Kidney (tissue), 14 donors: ENCODE results near the gene QSOX2. TPM values are rescaled to one million over a fixed set of nuclear protein-coding genes. Genes with fewer than 3 reads are reported as not detected.

Source experiments
- DNase-seq, 5 donors: peaks; one replicate each; pipeline ENCODE4 v3.0.0-alpha.2; 2013 to 2020
- FAIRE-seq: peaks from 2 replicates; lab custom pipeline; 2012; peaks lifted over from hg19 to GRCh38; lab: Jason Lieb, UNC
- H3K27ac ChIP-seq, 2 donors: one replicate each; pipeline ENCODE4 v1.7.0; 2013; ENCODE audit warnings: low read depth in 2 of 2, low read length in 2 of 2, inconsistent platforms in 1 of 2
- H3K27me3 ChIP-seq: one replicate; pipeline ENCODE4 v1.7.1; 2013; ENCODE audit warnings: low read length, inconsistent platforms; ENCODE audit not compliant: control insufficient read depth, insufficient read depth
- H3K36me3 ChIP-seq, 3 donors: one replicate each; pipeline versions ENCODE4 v1.7.0 to v1.7.1; 2013; ENCODE audit warnings: low read length in 3 of 3, control low read depth in 1 of 3, inconsistent platforms in 1 of 3; ENCODE audit not compliant: insufficient read depth in 3 of 3, control insufficient read depth in 2 of 3
- H3K4me1 ChIP-seq, 3 donors: one replicate each; pipeline versions ENCODE4 v1.7.0 to v1.7.1; 2013; ENCODE audit warnings: low read length in 3 of 3, inconsistent platforms in 1 of 3, low read depth in 1 of 3; ENCODE audit not compliant: control insufficient read depth in 2 of 3, insufficient read depth in 2 of 3
- H3K4me3 ChIP-seq, 3 donors: one replicate each; pipeline versions ENCODE4 v1.7.0 to v1.8.1; 2013; ENCODE audit warnings: low read length in 3 of 3, control low read depth in 1 of 3, inconsistent platforms in 1 of 3
- H3K9ac ChIP-seq, 3 donors: one replicate each; pipeline versions ENCODE4 v1.7.0 to v1.7.1; 2013; ENCODE audit warnings: low read length in 3 of 3, control low read depth in 1 of 3, inconsistent platforms in 1 of 3
- H3K9me3 ChIP-seq, 3 donors: one replicate each; pipeline versions ENCODE4 v1.7.0 to v1.7.1; 2013; ENCODE audit warnings: low read length in 3 of 3, control low read depth in 1 of 3, inconsistent platforms in 1 of 3; ENCODE audit not compliant: control insufficient read depth in 2 of 3, insufficient read depth in 1 of 3
- CTCF ChIP-seq: IDR thresholded peaks from 3 replicates; pipeline ENCODE4 v1.5.1; 2012; ENCODE audit warnings: mild to moderate bottlenecking, moderate library complexity, borderline replicate concordance; ENCODE audit not compliant: insufficient read depth; ENCODE audit errors: extremely low read depth
- intact Hi-C: fragments of 100-400 bp; cut with DNase I; formaldehyde crosslinking; loops from one replicate; pipeline ENCODE4 v1.11.1; 2022
- polyA plus RNA-seq: library from polyadenylated mRNA; stranded (reverse); fragments of 350-450 nt; fragmentation: Illumina TruSeq; extraction: RNeasy Lipid Tissue Mini Kit (QIAGEN cat#74804); gene quantifications from one replicate; pipeline ENCODE4 v1.2.3, GENCODE V29; 2014; ENCODE audit warnings: low read depth, low replicate concordance; ENCODE audit not compliant: insufficient read depth
- total RNA-seq: library from RNA; stranded (reverse); fragmentation: NEBNext Ultra II Directional; extraction: Animal tissue kit (Norgen Biotek cat#: 25700); gene quantifications from one replicate; pipeline ENCODE4 v1.2.1, GENCODE V29; 2021
- donor health status: control.
- donor health status: control.
- donor health status: control.
- donor health status: control.
- donor health status: control.
- donor health status: DM: yes; HTN: yes; CAD: no.
- donor health status: Normal renal cell carcinoma (clear cell type).

The QSOX2 gene
- total and polyA plus RNA-seq, 2 donors from 2014 or later = 4.0 to 10.1 TPM

GRCh38 chr9:136204145-136204805, 41.3 kb downstream of the QSOX2 start:
- DNase-seq (no peak), FAIRE-seq (no peak)
- H3K9ac ChIP-seq = no peak overlapping the region
- H3K9me3 ChIP-seq = no peaks in the 10 kb centered on the region
- no peaks in the 10 kb centered on the region for H3K4me1 ChIP-seq
- H3K4me3 ChIP-seq = no peak overlapping the region
- H3K36me3 ChIP-seq = no peaks in the 10 kb centered on the region
- H3K27me3 ChIP-seq = peaks cover 27% of the 10 kb centered on the region
- intact Hi-C loops = no loop called here
- no peak for TF ChIP-seq CTCF
- H3K27ac ChIP-seq = no peak overlapping the region

- intact Hi-C loops = no loop called here
- H3K9me3 ChIP-seq = no peaks in the 10 kb centered on the region
- no peak for TF ChIP-seq CTCF
- H3K36me3 ChIP-seq = no peaks in the 10 kb centered on the region
- FAIRE-seq (no peak), DNase-seq (no peak)
- no peaks in the 10 kb centered on the region for H3K4me1 ChIP-seq
- H3K9ac ChIP-seq = no peak overlapping the region
- H3K27me3 ChIP-seq = peaks cover 28% of the 10 kb centered on the region
- H3K27ac ChIP-seq = no peak overlapping the region
- H3K4me3 ChIP-seq = no peak overlapping the region
Observed at GRCh38 chr9:136203408-136204144, 42.0 kb downstream of the QSOX2 start.

GRCh38 chr9:136202454-136203407, 42.9 kb downstream of the QSOX2 start:
- DNase-seq = no peak
- Histone ChIP-seq H3K9me3 (no peaks in the 10 kb centered on the region), H3K4me3 (no peak overlapping the region), H3K4me1 (no peaks in the 10 kb centered on the region), H3K27me3 (peaks cover 34% of the 10 kb centered on the region), H3K9ac (no peak overlapping the region), H3K36me3 (no peaks in the 10 kb centered on the region), H3K27ac (no peak overlapping the region)
- FAIRE-seq = no peak
- intact Hi-C loops = no loop called here
- TF ChIP-seq CTCF = no peak
